HepG2 (cell line): ENCODE data around the gene ATXN7L2. TPM values are rescaled to one million over a fixed set of nuclear protein-coding genes. Genes with fewer than 3 reads are reported as not detected.

Source experiments
- CBFB ChIP-seq: sonication (generic); formaldehyde crosslinking; IDR thresholded peaks from 2 replicates; pipeline ENCODE4 v1.4.0; 2020; ENCODE audit warnings: missing genetic modification reagents
- GABPB1 ChIP-seq: IDR thresholded peaks from 2 replicates; pipeline ENCODE4 v1.6.1; 2016; ENCODE audit warnings: mild to moderate bottlenecking, missing genetic modification reagents, moderate library complexity, missing compliant biosample characterization
- HIVEP1 ChIP-seq: sonication (generic); formaldehyde crosslinking; IDR thresholded peaks from 2 replicates; pipeline ENCODE4 v1.4.0; 2020; ENCODE audit warnings: mild to moderate bottlenecking, missing genetic modification reagents
- HMGA1 ChIP-seq: sonication (generic); formaldehyde crosslinking; conservative IDR thresholded peaks from 2 replicates; pipeline ENCODE4 v1.4.0; 2020; ENCODE audit warnings: missing genetic modification reagents
- IKZF4 ChIP-seq: sonication (generic); formaldehyde crosslinking; IDR thresholded peaks from 2 replicates; pipeline ENCODE4 v1.5.1; 2020; ENCODE audit warnings: borderline replicate concordance, mild to moderate bottlenecking, low read depth, missing genetic modification reagents; ENCODE audit errors: not compliant biosample characterization
- KMT2B ChIP-seq: IDR thresholded peaks from 2 replicates; pipeline ENCODE4 v1.6.1; 2016; ENCODE audit warnings: missing genetic modification reagents, missing compliant biosample characterization
- MBD4 ChIP-seq: IDR thresholded peaks from 2 replicates; pipeline ENCODE4 v1.6.1; 2012; ENCODE audit warnings: low read length, inconsistent platforms, borderline replicate concordance
- MXI1 ChIP-seq: IDR thresholded peaks from 3 replicates; pipeline ENCODE4 v1.6.1; 2012; ENCODE audit warnings: low read depth, low read length, inconsistent platforms, borderline replicate concordance
- NFAT5 ChIP-seq: sonication (generic); formaldehyde crosslinking; IDR thresholded peaks from 2 replicates; pipeline ENCODE4 v1.4.0; 2020; ENCODE audit warnings: missing genetic modification reagents
- NFIC ChIP-seq: IDR thresholded peaks from 2 replicates; pipeline ENCODE4 v1.6.1; 2012; ENCODE audit warnings: mild to moderate bottlenecking, low read length, inconsistent platforms
- NR2F2 ChIP-seq: IDR thresholded peaks from 2 replicates; pipeline ENCODE4 v1.6.1; 2012; ENCODE audit warnings: low read depth, inconsistent platforms, borderline replicate concordance
- XBP1 ChIP-seq: sonication (generic); formaldehyde crosslinking; IDR thresholded peaks from 2 replicates; pipeline ENCODE4 v1.5.0; 2020; ENCODE audit warnings: missing genetic modification reagents
- ZBTB38 ChIP-seq: sonication (generic); formaldehyde crosslinking; IDR thresholded peaks from 2 replicates; pipeline ENCODE4 v1.5.1; 2020; ENCODE audit warnings: mild to moderate bottlenecking, missing genetic modification reagents
- ZFX ChIP-seq: sonication (generic); formaldehyde crosslinking; IDR thresholded peaks from 2 replicates; pipeline ENCODE4 v1.4.0; 2020; ENCODE audit warnings: mild to moderate bottlenecking, low read depth, missing genetic modification reagents, moderate library complexity
- ZNF512 ChIP-seq: sonication (generic); formaldehyde crosslinking; IDR thresholded peaks from 2 replicates; pipeline ENCODE4 v1.4.0; 2020; ENCODE audit warnings: mild to moderate bottlenecking, missing genetic modification reagents
- ZNF570 ChIP-seq: sonication (generic); formaldehyde crosslinking; IDR thresholded peaks from 2 replicates; pipeline ENCODE4 v1.4.0; 2020; ENCODE audit warnings: mild to moderate bottlenecking, missing genetic modification reagents, borderline replicate concordance
- ZNF841 ChIP-seq: sonication (generic); formaldehyde crosslinking; IDR thresholded peaks from 2 replicates; pipeline ENCODE4 v1.8.1; 2023; ENCODE audit warnings: missing genetic modification reagents, borderline replicate concordance
- polyA plus RNA-seq, 8 experiments: library from polyadenylated mRNA; depleted of rRNA in 3 of 8; stranded (reverse) in 7 of 8; unstranded in 1 of 8; fragments of >200 nt; fragmentation: Illumina TruSeq in 4 of 8; extraction: Trizol in 4 of 8; gene quantifications; 2 replicates each; pipeline versions ENCODE4 v1.2.1 to v1.2.3, GENCODE V29; 2011 to 2016; ENCODE audit warnings: low read depth in 4 of 8, missing spikeins in 1 of 8, mixed read lengths in 1 of 8; ENCODE audit not compliant: insufficient read depth in 1 of 8
- total RNA-seq, 5 experiments: library from RNA; depleted of rRNA; stranded (reverse); fragments of >200 nt; fragmentation: Illumina TruSeq; extraction: Trizol; gene quantifications; 2 replicates each; pipeline ENCODE4 v1.2.3, GENCODE V29; 2016; ENCODE audit warnings: low read depth in 1 of 5
- TF ChIP-seq, protein P1 (sequence below): sonication (generic); formaldehyde crosslinking; IDR thresholded peaks from 2 replicates; pipeline ENCODE4 v1.5.0; 2020; ENCODE audit warnings: missing genetic modification reagents
- TF ChIP-seq, protein P2 (sequence below): sonication (generic); formaldehyde crosslinking; IDR thresholded peaks from 2 replicates; pipeline ENCODE4 v1.4.0; 2020; ENCODE audit warnings: missing genetic modification reagents, low read depth, mild to moderate bottlenecking, borderline replicate concordance

The ATXN7L2 gene
- total and polyA plus RNA-seq, 2 of the 13 experiments (the other 11 are each of a cell fraction or from before 2014, with no cell fraction given): 2.7 to 2.8 TPM

GRCh38 chr1:109483672-109484518 is at the start of gene ATXN7L2 (continued):
- TF ChIP-seq ZFX (CRISPR knock-in tag) (no peak; the same call in 1 of the 2 replicates), HIVEP1 (CRISPR knock-in tag) (peak; percentile 62), MBD4 (no peak), NFAT5 (CRISPR knock-in tag) (peak; percentile 27; the same call in 1 of the 2 replicates), ZBTB38 (CRISPR knock-in tag) (peak; percentile 54), ZNF841 (CRISPR knock-in tag) (0 out of 2 replicates have a peak, but pooled peaks have one; percentile 43), XBP1 (no peak), HMGA1 (CRISPR knock-in tag) (no peak), KMT2B (CRISPR knock-in tag) (peak; percentile 76; the same call in 1 of the 2 replicates), GABPB1 (CRISPR knock-in tag) (peak; percentile 81), CBFB (CRISPR knock-in tag) (peak; percentile 77), ZNF570 (CRISPR knock-in tag) (no peak), NR2F2 (no peak; the same call in 1 of the 2 replicates), ZNF512 (0 out of 2 replicates have a peak, but pooled peaks have one; percentile 34), MXI1 (peak; percentile 35; the same call in 1 of the 3 replicates), IKZF4 (CRISPR knock-in tag) (no peak), NFIC (no peak)
- TF ChIP-seq, protein P1, sequence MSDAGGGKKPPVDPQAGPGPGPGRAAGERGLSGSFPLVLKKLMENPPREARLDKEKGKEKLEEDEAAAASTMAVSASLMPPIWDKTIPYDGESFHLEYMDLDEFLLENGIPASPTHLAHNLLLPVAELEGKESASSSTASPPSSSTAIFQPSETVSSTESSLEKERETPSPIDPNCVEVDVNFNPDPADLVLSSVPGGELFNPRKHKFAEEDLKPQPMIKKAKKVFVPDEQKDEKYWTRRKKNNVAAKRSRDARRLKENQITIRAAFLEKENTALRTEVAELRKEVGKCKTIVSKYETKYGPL (CRISPR knock-in tag): no peak; the same call in 1 of the 2 replicates
- TF ChIP-seq, protein P2, sequence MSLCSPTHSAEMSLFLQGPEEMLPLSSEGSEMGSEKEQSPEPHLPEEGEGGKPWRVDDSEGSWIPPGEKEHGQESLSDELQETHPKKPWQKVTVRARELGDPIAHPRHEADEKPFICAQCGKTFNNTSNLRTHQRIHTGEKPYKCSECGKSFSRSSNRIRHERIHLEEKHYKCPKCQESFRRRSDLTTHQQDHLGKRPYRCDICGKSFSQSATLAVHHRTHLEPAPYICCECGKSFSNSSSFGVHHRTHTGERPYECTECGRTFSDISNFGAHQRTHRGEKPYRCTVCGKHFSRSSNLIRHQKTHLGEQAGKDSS: peak; percentile 78
